ENCODE results near the gene PPP1R13B.

PPP1R13B gene

GRCh38 chr14:103748534-103748857, 98.9 kb downstream of the PPP1R13B start:
- Histone ChIP-seq H3K9me3 (ENCODE audit: low read length) (no peaks in the 10 kb centered on the region), H3K9me2 (ENCODE audit: low read depth, low read length) (no peaks in the 10 kb centered on the region), H3K4me2 (ENCODE audit: low read length) (peak overlapping the region; percentile 56), H3K79me2 (ENCODE audit: insufficient read depth, low read length) (no peaks in the 10 kb centered on the region), H3K36me3 (ENCODE audit: insufficient read depth, low read length) (peaks cover 4% of the 10 kb centered on the region; the same call in 1 of the 2 replicates), H4K20me1 (ENCODE audit: insufficient read depth, low read length) (no peaks in the 10 kb centered on the region), H3K27me3 (ENCODE audit: insufficient read depth, low read length) (no peaks in the 10 kb centered on the region), H3K4me3 (ENCODE audit: low read depth, low read length, poor library complexity, severe bottlenecking) (peak overlapping the region; percentile 23), H3K27ac (ENCODE audit: low read depth, low read length, poor library complexity, severe bottlenecking) (peak overlapping the region; percentile 76), H3K4me1 (ENCODE audit: insufficient read depth, low read length, severe bottlenecking) (peaks cover 29% of the 10 kb centered on the region), H3K9ac (ENCODE audit: low read length) (peak overlapping the region; percentile 64), H3F3A (ENCODE audit: insufficient read depth, low read length) (no peaks in the 10 kb centered on the region; the same call in 1 of the 2 replicates), H2AFZ (ENCODE audit: low read length) (0 out of 2 replicates have a peak overlapping the region, but pooled peaks have one; percentile 7)
- TF ChIP-seq, protein P1, sequence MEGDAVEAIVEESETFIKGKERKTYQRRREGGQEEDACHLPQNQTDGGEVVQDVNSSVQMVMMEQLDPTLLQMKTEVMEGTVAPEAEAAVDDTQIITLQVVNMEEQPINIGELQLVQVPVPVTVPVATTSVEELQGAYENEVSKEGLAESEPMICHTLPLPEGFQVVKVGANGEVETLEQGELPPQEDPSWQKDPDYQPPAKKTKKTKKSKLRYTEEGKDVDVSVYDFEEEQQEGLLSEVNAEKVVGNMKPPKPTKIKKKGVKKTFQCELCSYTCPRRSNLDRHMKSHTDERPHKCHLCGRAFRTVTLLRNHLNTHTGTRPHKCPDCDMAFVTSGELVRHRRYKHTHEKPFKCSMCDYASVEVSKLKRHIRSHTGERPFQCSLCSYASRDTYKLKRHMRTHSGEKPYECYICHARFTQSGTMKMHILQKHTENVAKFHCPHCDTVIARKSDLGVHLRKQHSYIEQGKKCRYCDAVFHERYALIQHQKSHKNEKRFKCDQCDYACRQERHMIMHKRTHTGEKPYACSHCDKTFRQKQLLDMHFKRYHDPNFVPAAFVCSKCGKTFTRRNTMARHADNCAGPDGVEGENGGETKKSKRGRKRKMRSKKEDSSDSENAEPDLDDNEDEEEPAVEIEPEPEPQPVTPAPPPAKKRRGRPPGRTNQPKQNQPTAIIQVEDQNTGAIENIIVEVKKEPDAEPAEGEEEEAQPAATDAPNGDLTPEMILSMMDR (IDR thresholded peaks at IDR 0.05; ENCODE audit: low read length): peak; percentile 27; the same call in 1 of the 2 replicates
- TF ChIP-seq EZH2 (IDR thresholded peaks at IDR 0.05; ENCODE audit: borderline replicate concordance, low read length): no peak

DNA sequence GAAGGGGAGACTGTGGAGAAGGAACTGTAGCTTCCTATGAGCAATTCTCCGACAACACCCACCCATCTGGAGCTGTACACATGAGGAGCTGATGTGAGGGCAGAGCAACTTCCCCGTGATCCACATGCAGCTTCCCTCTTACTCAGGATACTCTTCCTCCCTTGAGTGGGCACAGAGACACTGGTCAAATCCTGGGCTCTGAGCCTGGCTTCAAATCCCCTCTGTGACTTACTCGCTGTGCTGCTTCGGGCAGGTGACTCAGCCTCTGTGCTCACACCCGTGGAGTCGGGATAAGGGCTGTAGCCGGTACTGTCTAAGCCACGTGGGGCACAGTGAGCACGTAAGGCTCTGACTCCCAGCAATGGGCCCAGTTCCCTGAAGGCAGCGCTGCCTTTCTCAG, 100.7 kb downstream of the PPP1R13B start:
- H3K27me3 ChIP-seq (ENCODE audit: insufficient read depth, low read length): no peaks in the 10 kb centered on the region
- H3K9ac ChIP-seq (ENCODE audit: low read length): no peak overlapping the region
- H2AFZ ChIP-seq (ENCODE audit: low read length): no peak overlapping the region
- no peak overlapping the region for H3K4me2 ChIP-seq (ENCODE audit: low read length)
- H3K79me2 ChIP-seq (ENCODE audit: insufficient read depth, low read length): no peaks in the 10 kb centered on the region
- no peak overlapping the region for H3K27ac ChIP-seq (ENCODE audit: low read depth, low read length, poor library complexity, severe bottlenecking)
- H4K20me1 ChIP-seq (ENCODE audit: insufficient read depth, low read length): no peaks in the 10 kb centered on the region
- no peak overlapping the region for H3K4me3 ChIP-seq (ENCODE audit: low read depth, low read length, poor library complexity, severe bottlenecking)
- H3K9me3 ChIP-seq (ENCODE audit: low read length): no peaks in the 10 kb centered on the region
- H3K9me2 ChIP-seq (ENCODE audit: low read depth, low read length): no peaks in the 10 kb centered on the region
- no peaks in the 10 kb centered on the region; the same call in 1 of the 2 replicates for H3F3A ChIP-seq (ENCODE audit: insufficient read depth, low read length)
- TF ChIP-seq EZH2 (IDR thresholded peaks at IDR 0.05; ENCODE audit: borderline replicate concordance, low read length): no peak
- TF ChIP-seq, protein P1 (IDR thresholded peaks at IDR 0.05; ENCODE audit: low read length): no peak
- H3K36me3 ChIP-seq (ENCODE audit: insufficient read depth, low read length): peaks cover 4% of the 10 kb centered on the region; the same call in 1 of the 2 replicates
- H3K4me1 ChIP-seq (ENCODE audit: insufficient read depth, low read length, severe bottlenecking): peaks cover 29% of the 10 kb centered on the region

- Histone ChIP-seq H4K20me1 (ENCODE audit: insufficient read depth, low read length) (no peaks in the 10 kb centered on the region), H3K9me2 (ENCODE audit: low read depth, low read length) (no peaks in the 10 kb centered on the region), H3F3A (ENCODE audit: insufficient read depth, low read length) (no peaks in the 10 kb centered on the region), H3K9me3 (ENCODE audit: low read length) (no peaks in the 10 kb centered on the region), H3K79me2 (ENCODE audit: insufficient read depth, low read length) (no peaks in the 10 kb centered on the region), H3K27ac (ENCODE audit: low read depth, low read length, poor library complexity, severe bottlenecking) (no peak overlapping the region), H3K4me1 (ENCODE audit: insufficient read depth, low read length, severe bottlenecking) (peaks cover 29% of the 10 kb centered on the region), H3K36me3 (ENCODE audit: insufficient read depth, low read length) (peaks cover 7% of the 10 kb centered on the region; the same call in 1 of the 2 replicates), H2AFZ (ENCODE audit: low read length) (no peak overlapping the region), H3K4me2 (ENCODE audit: low read length) (no peak overlapping the region), H3K9ac (ENCODE audit: low read length) (no peak overlapping the region), H3K4me3 (ENCODE audit: low read depth, low read length, poor library complexity, severe bottlenecking) (no peak overlapping the region), H3K27me3 (ENCODE audit: insufficient read depth, low read length) (no peaks in the 10 kb centered on the region)
- TF ChIP-seq, protein P1 (IDR thresholded peaks at IDR 0.05; ENCODE audit: low read length): no peak
- no peak for TF ChIP-seq EZH2 (IDR thresholded peaks at IDR 0.05; ENCODE audit: borderline replicate concordance, low read length)
Observed at GRCh38 chr14:103745424-103745823, 102.0 kb downstream of the PPP1R13B start.
